Panc1 (cell line): ENCODE data around the gene FHIT. TPM values are rescaled to one million over a fixed set of nuclear protein-coding genes. Genes with fewer than 3 reads are reported as not detected.

ENCODE experiments used
- ATAC-seq: fragments of 200-7000 bp; cut with Tn5 transposase; 2 replicates; pipeline ENCODE4 v1.9.1; 2020; ENCODE audit warnings: mild to moderate bottlenecking, moderate library complexity
- BruUV-seq: library from RNA; stranded (reverse); fragments of 400-500 nt; replicated peaks from 2 replicates; lab custom pipeline; 2021; lab: Mats Ljungman, UMichigan
- CTCF ChIA-PET: fragments of 300-600 bp; sonication (Branson Sonifier 250); formaldehyde crosslinking; loops from one replicate; lab custom pipeline; 2022; ENCODE audit warnings: antibody characterized with exemption; lab: Charles Lee
- POLR2A ChIA-PET: fragments of 300-600 bp; sonication (Branson Sonifier 250); formaldehyde crosslinking; loops from one replicate; lab custom pipeline; 2022; ENCODE audit warnings: antibody characterized with exemption; lab: Charles Lee
- DNase-seq: peaks from one replicate; pipeline ENCODE4 v3.0.0-alpha.2; 2010; ENCODE audit warnings: low read depth, low spot score
- H3K27ac ChIP-seq: 2 replicates; pipeline ENCODE4 v1.5.1; 2011; ENCODE audit warnings: mild to moderate bottlenecking, low read length, inconsistent platforms
- H3K27me3 ChIP-seq: fragments of 200-500 bp; sonication (Bioruptor generic); 2 replicates; pipeline ENCODE4 v1.6.0; 2014; ENCODE audit warnings: low read length, inconsistent platforms; ENCODE audit not compliant: control insufficient read depth, insufficient read depth
- H3K36me3 ChIP-seq: fragments of 200-500 bp; sonication (Bioruptor generic); 2 replicates; pipeline ENCODE4 v1.5.1; 2014; ENCODE audit warnings: inconsistent platforms, mild to moderate bottlenecking, low read length, moderate library complexity; ENCODE audit not compliant: control insufficient read depth, insufficient read depth
- H3K4me1 ChIP-seq: 2 replicates; pipeline ENCODE4 v1.5.1; 2011; ENCODE audit warnings: inconsistent platforms, mild to moderate bottlenecking, low read length, moderate library complexity; ENCODE audit not compliant: control insufficient read depth, insufficient read depth
- H3K4me3 ChIP-seq, 2 experiments: 2 replicates each; pipeline ENCODE4 v1.5.1; 2011 to 2012; ENCODE audit warnings: low read depth in 2 of 2, low read length in 2 of 2, mild to moderate bottlenecking in 2 of 2, inconsistent platforms in 1 of 2, moderate library complexity in 1 of 2
- H3K9me3 ChIP-seq: fragments of 200-500 bp; sonication (Bioruptor generic); 2 replicates; pipeline ENCODE4 v1.5.1; 2014; ENCODE audit warnings: low read depth, mild to moderate bottlenecking, inconsistent platforms, low read length, moderate library complexity; ENCODE audit not compliant: control insufficient read depth, insufficient read depth
- CTCF ChIP-seq: fragments of 450-650 bp; IDR thresholded peaks from 2 replicates; pipeline ENCODE4 v1.5.1; 2017; ENCODE audit warnings: mild to moderate bottlenecking
- POLR2AphosphoS5 ChIP-seq: IDR thresholded peaks from 2 replicates; pipeline ENCODE4 v1.6.1; 2012; ENCODE audit warnings: mild to moderate bottlenecking, low read depth, low read length, moderate library complexity
- SIN3A ChIP-seq: IDR thresholded peaks from 2 replicates; pipeline ENCODE4 v1.6.1; 2012; ENCODE audit warnings: low read depth, mild to moderate bottlenecking, low read length, moderate library complexity, borderline replicate concordance; ENCODE audit not compliant: insufficient read depth
- TCF7L2 ChIP-seq: IDR thresholded peaks from 2 replicates; pipeline ENCODE4 v1.6.1; 2011; ENCODE audit warnings: mild to moderate bottlenecking, low read depth, low read length, inconsistent platforms
- in situ Hi-C: cut with HindIII; loops from 2 replicates; pipeline ENCODE4 v1.10.0; 2016; ENCODE audit warnings: low sequenced_read_pairs, low pct_unique_long_range_greater_than_20kb
- intact Hi-C: fragments of 100-400 bp; cut with micrococcal nuclease; formaldehyde crosslinking; loops from one replicate; pipeline ENCODE4 v1.10.0; 2022; ENCODE audit not compliant: unreplicated experiment
- total RNA-seq: library from RNA; stranded (reverse); gene quantifications from one replicate; pipeline ENCODE4 v1.2.1, GENCODE V29; 2021; ENCODE audit not compliant: unreplicated experiment
- TF ChIP-seq, protein P1 (sequence below), 2 experiments: IDR thresholded peaks; 2 replicates each; pipeline ENCODE4 v1.6.1; 2011 to 2012; ENCODE audit warnings: low read depth in 2 of 2, control low read depth in 1 of 2, low read length in 1 of 2, mild to moderate bottlenecking in 1 of 2, moderate library complexity in 1 of 2; ENCODE audit not compliant: insufficient read depth in 1 of 2

Gene FHIT
- total RNA-seq, 1 experiment from 2014 or later = 2.2 TPM

DNA sequence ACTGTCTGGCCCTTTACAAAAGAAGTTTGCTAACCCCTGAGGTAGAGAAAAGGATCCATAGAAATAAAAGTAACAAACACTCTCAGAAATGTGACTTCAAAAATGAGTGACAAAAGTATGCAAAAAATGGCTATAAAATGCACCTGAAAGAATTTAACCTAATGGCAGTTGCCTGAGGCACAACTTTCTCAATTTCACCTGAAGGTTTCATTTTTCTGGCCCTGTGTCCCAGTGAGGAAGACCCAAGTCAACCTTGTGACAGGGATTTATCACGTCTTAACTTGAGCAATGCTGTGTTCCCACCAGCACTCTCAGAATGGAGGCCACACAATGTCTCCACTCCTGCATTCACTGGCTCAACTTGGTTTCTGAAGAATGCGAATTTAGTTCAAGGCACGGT lies 83.0 kb downstream of the FHIT start:
- in situ Hi-C loops = no loop called here
- no TSS peak for BruUV-seq
- POLR2A ChIA-PET = no interaction called here
- DNase-seq (no peak), ATAC-seq (no peak)
- no peak overlapping the region for H3K27ac ChIP-seq
- H3K36me3 ChIP-seq = no peaks in the 10 kb centered on the region
- CTCF ChIA-PET = no interaction called here
- intact Hi-C loops = no loop called here
- H3K4me3 ChIP-seq = no peak overlapping the region
- H3K9me3 ChIP-seq = no peaks in the 10 kb centered on the region
- H3K4me1 ChIP-seq = no peaks in the 10 kb centered on the region
- TF ChIP-seq TCF7L2 (no peak), POLR2AphosphoS5 (no peak)
- no peaks in the 10 kb centered on the region for H3K27me3 ChIP-seq

- ChIA-PET POLR2A (no interaction called here), CTCF (no interaction called here)
- DNase-seq (no peak), ATAC-seq (no peak)
- in situ Hi-C loops = no loop called here
- H3K4me3 ChIP-seq = no peak overlapping the region
- no peaks in the 10 kb centered on the region for H3K27me3 ChIP-seq
- intact Hi-C loops = no loop called here
- TF ChIP-seq POLR2AphosphoS5 (no peak), CTCF (no peak), TCF7L2 (no peak), SIN3A (no peak)
- TF ChIP-seq, protein P1, sequence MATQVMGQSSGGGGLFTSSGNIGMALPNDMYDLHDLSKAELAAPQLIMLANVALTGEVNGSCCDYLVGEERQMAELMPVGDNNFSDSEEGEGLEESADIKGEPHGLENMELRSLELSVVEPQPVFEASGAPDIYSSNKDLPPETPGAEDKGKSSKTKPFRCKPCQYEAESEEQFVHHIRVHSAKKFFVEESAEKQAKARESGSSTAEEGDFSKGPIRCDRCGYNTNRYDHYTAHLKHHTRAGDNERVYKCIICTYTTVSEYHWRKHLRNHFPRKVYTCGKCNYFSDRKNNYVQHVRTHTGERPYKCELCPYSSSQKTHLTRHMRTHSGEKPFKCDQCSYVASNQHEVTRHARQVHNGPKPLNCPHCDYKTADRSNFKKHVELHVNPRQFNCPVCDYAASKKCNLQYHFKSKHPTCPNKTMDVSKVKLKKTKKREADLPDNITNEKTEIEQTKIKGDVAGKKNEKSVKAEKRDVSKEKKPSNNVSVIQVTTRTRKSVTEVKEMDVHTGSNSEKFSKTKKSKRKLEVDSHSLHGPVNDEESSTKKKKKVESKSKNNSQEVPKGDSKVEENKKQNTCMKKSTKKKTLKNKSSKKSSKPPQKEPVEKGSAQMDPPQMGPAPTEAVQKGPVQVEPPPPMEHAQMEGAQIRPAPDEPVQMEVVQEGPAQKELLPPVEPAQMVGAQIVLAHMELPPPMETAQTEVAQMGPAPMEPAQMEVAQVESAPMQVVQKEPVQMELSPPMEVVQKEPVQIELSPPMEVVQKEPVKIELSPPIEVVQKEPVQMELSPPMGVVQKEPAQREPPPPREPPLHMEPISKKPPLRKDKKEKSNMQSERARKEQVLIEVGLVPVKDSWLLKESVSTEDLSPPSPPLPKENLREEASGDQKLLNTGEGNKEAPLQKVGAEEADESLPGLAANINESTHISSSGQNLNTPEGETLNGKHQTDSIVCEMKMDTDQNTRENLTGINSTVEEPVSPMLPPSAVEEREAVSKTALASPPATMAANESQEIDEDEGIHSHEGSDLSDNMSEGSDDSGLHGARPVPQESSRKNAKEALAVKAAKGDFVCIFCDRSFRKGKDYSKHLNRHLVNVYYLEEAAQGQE (IDR thresholded peaks at IDR 0.05; ENCODE audit: insufficient read depth in 1 of 2, low read depth in 2 of 2, low read length in 1 of 2) = no peak
- H3K9me3 ChIP-seq = no peaks in the 10 kb centered on the region
- no TSS peak for BruUV-seq
- no peak overlapping the region for H3K27ac ChIP-seq
- H3K36me3 ChIP-seq = no peaks in the 10 kb centered on the region
- H3K4me1 ChIP-seq = no peaks in the 10 kb centered on the region
Observed at GRCh38 chr3:61162965-61163364, 88.3 kb downstream of the FHIT start.

DNA sequence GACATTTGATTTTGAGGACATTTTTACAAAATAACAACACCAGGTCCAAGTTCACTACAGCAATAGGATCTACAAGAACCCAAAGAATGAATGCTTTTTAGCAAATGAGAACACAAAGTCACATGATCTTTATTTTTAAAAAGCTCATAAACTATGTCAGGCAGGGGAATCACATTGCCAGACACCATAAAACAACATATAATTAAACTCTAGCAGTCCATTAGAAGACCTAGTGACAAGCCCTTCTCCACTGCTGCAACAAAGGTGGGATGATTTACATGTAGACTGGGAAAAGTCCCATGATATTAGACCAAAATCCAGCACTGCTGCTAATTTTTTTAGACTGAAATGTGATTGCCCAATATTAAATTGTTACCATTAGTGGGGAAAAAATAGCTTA lies 92.6 kb downstream of the FHIT start:
- in situ Hi-C loops = no loop called here
- Histone ChIP-seq H3K9me3 (no peaks in the 10 kb centered on the region), H3K27ac (no peak overlapping the region), H3K36me3 (no peaks in the 10 kb centered on the region), H3K4me3 (no peak overlapping the region), H3K4me1 (no peaks in the 10 kb centered on the region), H3K27me3 (no peaks in the 10 kb centered on the region)
- intact Hi-C loops = no loop called here
- TF ChIP-seq CTCF (no peak), SIN3A (no peak), TCF7L2 (no peak)
- no TSS peak for BruUV-seq
- DNase-seq = no peak
- POLR2A ChIA-PET = interaction anchor here (0.6 kb wide), 1 partner anchor 168 kb away, joined by 3 read pairs; no protein-coding TSS in a partner anchor
- ATAC-seq = no peak
- CTCF ChIA-PET = no interaction called here
